OCI-LY3 (cell line): Measurements from ENCODE around the gene C17orf50.

Experiments used
- EZH2phosphoT487 ChIP-seq: fragments of 200-600 bp; shearing (Covaris generic); IDR thresholded peaks from 2 replicates; pipeline ENCODE4 v1.6.1; 2018; ENCODE audit warnings: antibody characterized with exemption, mixed run types, low read depth
- TF ChIP-seq, protein P1 (sequence below): fragments of 200-600, 300-600 bp; sonication (generic); IDR thresholded peaks from 2 replicates; pipeline ENCODE4 v1.5.1; 2014; ENCODE audit warnings: antibody characterized with exemption, low read length, low read depth

- TF ChIP-seq, protein P1, sequence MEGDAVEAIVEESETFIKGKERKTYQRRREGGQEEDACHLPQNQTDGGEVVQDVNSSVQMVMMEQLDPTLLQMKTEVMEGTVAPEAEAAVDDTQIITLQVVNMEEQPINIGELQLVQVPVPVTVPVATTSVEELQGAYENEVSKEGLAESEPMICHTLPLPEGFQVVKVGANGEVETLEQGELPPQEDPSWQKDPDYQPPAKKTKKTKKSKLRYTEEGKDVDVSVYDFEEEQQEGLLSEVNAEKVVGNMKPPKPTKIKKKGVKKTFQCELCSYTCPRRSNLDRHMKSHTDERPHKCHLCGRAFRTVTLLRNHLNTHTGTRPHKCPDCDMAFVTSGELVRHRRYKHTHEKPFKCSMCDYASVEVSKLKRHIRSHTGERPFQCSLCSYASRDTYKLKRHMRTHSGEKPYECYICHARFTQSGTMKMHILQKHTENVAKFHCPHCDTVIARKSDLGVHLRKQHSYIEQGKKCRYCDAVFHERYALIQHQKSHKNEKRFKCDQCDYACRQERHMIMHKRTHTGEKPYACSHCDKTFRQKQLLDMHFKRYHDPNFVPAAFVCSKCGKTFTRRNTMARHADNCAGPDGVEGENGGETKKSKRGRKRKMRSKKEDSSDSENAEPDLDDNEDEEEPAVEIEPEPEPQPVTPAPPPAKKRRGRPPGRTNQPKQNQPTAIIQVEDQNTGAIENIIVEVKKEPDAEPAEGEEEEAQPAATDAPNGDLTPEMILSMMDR: no peak
- no peak for TF ChIP-seq EZH2phosphoT487
These were observed 34.6 kb downstream of the C17orf50 start, which contains the start of gene MMP28 for GRCh38 chr17:35795007-35795870.
